GM18508 (cell line): ENCODE data around the gene TOPBP1.
"Not testable (repeated sequence)": the region's sequence is repeated elsewhere in the genome, so short reads cannot be mapped to it uniquely, and the experiment has no call there.

Experiments used
- ATAC-seq: cut with Tn5 transposase; IDR thresholded peaks from one replicate; pipeline ENCODE4 v1.9.1; 2021; ENCODE audit warnings: moderate number of reproducible peaks; ENCODE audit not compliant: insufficient read depth, unreplicated experiment

Gene TOPBP1

DNA sequence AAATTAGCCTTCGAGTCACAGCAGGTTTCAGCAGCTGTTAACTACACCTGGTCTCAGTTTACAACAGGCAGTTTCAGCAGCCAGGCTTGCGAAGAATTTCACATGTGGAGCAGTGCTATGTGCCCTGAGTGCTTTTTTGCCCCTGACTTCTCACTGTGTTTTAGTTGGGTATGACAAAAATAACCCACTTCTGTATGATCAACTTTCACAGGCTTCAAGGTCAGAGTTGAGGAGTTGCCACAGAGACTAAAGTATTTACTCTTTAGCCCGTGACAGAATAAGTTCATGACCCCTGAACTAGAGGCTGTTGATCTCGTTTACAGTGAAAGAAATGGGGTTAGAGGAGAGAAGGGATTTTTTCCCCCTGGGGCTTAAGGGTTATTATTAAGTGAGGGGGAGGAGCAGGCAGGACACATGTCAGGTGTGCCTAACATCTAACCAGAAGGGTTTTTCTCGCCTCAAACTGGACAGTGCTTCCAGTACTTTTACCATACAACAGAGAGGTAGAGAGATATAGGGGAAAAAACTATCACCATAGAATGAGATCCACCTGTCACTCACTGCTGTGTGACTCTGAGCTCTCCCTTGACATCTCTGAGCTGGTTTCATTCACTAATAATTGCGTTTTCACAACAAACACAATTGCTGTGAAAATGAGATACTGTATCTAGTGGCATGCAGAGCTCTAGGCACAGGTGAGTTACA, 14.0 kb upstream of the TOPBP1 start:
- no peak for ATAC-seq

DNA sequence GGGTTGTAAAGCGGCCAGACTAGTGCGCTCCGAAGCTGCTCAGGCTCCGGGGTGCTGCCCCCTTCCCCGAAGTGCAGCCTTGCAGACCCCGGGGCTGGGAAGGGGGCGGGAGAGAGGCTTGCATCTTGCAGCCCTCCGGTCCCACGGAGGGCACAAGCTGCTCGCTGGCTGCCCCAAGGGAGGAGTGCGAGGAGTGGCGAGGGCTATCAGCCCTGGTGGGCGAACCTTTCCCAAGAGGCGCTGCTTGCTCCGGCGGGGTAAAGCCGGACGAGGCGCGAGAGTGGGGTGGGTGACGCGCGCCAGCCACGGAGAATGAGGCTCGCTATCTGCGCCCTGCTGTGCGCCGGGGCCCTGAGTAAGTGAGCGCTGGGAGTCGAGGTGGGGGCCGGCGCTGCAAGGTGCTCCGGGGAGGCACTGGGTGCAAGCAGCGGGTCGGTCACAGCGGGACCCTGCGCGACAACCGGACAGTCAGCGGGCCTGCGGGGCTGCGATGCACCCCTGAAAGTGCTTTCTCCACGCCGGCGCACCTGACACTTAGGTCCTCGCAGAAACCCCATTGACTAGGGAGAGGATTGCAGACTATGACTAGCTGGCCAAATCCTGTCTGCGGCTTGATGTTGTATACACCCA, 12.7 kb upstream of the TOPBP1 start:
- no peak for ATAC-seq

DNA sequence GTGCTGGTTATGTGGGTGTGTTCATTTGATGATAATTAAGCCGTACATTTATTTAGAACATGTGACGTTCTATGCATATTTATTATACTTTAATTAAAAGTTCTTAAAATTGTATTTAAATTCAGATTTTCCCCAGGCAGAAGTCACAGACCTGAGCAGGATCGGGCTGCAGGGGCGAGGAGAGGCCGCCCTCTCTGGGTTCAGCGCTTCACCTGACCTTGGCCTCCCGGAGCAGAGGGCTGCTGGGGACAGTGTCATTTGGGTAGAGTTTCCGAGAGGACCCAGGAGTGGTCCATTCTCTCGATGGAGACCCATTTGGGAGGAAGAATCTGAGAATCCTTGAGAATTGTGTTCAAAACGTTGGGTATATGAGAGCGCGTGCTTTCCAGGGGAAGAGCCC, 12.0 kb upstream of the TOPBP1 start:
- no peak for ATAC-seq

DNA sequence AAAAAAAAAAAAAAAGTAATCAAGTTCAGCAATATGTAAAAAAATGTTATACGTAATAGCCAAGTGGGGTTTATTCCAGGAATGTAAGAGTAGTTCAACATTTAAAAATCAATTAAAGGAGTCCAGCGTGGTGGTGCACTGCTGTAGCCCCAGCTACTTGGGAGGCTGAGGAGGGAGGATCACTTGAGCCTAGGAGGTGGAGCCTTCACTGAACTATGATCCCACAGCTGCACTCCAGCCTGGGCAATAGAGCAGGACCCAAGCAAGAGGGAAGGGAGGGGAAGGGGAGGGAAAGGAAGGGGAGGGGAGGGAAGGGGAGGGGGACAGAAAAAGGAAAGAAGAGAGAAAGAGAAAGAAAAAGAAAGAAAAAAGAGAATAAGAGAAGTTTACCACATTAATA, 10.7 kb upstream of the TOPBP1 start:
- no peak for ATAC-seq

DNA sequence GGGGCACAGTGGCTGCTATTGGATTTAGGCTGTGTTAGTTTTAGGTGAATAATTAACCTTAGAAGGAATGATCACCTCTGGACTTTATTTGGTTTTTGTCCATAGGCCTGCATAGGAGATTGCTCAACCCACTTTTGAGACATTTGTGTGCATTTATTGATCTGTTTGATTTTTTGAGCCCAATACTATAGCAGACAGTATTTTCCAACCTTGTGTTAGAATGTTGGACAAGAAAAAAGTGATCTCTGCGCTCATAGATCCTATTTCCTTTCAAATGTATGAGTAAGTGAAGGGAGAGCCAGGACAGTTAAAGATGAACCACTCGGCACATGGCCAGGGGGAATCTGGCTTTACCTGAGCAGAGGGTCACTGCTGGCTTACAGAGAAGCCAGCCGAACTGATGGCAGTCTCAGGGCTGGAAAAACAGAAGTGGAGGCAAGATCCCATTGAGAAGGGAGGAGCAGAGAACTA, 8.8 kb upstream of the TOPBP1 start:
- no peak for ATAC-seq

DNA sequence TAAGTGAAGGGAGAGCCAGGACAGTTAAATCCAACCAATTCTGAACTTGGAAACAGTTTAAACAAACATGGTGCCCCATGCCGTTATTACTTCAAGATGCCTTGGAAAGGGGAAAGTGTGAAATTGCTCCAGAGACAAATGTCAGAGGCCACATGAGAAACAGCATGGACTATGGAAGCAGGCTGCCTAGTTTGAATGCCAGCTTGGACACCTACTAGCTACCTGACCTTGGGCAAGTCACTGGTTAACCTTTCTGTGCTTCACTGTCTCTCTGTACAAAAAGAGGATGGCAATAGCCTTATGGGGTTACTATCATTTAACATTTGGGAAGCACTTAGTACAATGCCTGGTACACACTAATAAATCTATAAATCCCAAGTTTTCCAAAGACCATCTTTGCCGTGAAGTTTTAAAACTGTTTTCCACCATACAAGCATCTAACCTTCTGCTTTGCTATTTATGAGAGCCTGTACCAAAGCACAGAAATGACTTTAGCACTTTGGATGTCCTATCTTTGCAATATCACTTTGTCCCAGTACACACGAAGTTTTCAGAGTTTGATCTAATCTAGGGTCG, 8.3 kb upstream of the TOPBP1 start:
- no peak for ATAC-seq

DNA sequence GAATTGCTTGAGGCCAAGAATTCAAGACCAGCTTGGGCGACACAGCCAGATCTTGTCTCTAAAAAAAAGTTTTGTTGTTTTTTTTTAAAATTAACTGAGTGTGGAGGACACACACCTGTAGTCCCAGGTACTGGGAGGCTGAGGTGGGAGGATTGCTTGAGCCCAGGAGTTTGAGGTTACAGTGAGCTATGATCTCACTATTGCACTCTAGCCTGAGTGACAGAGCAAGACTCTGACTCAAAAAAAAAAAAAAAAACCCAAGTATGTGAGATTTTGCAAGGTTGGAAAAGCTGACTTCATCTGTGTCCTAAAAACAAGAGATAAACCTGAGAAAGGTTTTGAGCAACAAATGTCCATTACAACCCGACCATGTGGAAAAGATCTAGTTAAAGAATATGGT, 5.4 kb upstream of the TOPBP1 start:
- no peak for ATAC-seq

DNA sequence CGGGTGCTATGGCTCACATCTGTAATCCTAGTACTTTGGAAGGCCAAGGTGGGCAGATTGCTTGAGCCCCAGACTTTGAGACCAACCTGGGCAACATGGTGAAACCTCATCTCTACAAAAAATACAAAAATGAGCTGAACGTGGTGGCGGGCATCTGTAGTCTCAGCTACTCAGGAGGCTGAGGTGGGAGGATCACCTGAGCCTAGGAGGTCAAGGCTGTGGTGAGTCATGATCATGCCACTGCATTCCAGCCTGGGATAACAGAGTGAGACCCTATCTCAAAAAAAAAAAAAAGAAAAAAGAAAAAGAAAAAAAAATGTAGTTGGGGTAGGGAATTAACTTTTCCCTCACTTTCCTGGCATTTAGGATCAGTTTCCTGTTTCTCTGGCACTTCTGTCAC, 3.4 kb upstream of the TOPBP1 start:
- not testable (repeated sequence) for ATAC-seq

DNA sequence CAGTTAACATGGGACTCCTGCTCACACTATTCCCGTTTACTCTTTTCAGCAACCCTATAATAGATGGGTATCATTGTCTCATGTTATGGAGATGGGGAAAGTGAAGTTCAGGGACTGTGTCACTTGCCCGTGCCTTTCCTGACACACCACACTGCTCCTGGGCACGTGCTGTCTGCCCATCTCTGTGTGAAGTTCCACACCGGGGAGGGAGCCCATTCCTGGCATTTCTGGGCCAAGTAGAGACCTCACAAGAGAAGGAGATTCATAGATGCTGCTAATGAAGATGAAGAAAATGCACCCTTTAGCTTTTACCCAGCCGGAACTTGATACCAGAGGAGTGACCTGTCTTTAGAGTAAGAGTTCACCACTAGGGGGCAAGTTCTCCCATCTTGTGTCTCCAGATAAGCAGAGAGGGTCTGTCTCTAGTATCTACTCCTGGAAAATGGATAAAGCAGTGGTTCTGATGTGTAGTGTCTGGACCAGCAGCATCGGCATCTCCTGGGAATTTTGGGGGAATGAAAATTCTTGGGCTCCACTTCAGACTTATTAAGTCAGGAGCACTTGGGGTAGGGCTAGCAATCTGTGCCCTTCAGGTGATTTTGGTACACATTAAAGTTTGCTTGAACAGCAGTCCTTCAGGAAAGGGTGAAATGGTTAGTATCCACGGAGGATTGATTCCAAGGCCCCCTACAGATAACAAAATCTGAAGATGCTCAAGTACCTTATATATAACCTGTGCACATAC, 2.0 kb upstream of the TOPBP1 start:
- ATAC-seq: peak; percentile 58

DNA sequence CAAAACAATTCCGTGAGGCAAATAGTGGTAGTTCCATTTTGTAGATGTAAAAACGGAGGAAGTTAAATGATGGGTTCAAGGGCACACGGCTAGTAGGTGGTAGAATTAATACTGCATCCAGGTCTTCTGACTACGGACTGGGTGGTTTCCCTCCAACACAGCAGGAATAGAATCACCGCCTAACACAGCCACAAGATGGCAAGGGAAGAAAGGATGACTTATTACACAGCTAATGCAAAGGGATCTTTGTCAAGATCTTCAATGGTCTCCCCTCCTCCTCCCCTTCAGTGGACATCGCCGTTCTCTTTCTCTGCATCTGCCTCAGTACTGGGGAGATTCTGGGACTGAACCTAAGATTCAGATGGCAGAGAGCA, 524 bp upstream of the TOPBP1 start:
- ATAC-seq: peak; percentile 35

DNA sequence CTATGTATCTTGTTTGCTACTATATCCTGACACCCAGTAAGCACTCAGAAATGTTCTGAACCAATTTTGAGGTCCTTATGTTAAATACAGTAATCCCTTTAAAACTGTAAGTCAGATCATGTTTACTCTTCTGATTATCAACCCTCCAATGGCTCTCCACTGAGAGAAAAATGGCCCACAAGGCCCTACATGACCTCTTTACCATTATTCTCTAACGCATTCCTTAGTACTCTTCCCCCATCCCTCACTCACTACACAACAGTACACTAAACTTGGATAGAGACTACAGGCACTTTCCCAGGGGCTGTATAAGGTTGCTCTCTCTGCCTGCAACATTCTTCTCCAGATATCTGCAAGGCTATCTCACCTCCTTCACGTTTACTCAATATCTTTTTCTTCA, 1.9 kb downstream of the TOPBP1 start:
- no peak for ATAC-seq

DNA sequence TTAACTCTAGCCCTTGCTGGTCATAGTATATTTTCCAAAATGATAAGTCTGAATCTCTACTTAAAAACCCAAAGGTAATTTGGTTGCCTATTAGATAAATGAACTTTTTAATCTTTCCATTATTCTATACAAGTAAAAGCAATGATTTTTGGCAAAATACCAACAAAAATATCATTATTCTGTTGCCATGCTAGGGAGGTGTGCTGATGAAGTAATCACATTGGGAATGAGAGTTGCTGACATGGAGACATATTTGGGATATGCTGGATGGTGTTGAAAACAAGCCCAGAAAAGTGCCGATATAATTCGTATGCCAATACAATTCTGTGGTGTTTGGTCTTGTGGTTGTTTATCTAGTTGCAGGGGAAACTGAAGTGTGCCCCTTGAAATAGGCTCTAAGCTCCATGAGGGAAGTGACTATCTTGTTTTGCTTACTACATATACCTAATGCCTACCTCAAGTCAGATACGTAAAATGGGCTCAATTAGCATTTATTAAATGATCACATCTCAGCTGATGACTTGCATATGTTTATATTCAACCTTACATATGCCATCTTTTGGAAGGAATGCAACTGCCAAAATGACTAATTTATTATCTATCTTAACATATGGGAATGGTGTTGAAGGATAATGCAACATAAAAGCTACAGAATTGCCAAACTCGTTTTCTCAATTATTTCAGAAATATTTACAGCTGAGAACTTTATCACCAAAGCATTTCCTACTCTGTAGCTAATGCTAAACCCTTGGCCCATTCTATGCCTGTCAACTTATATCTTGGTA, 5.8 kb downstream of the TOPBP1 start:
- ATAC-seq: no peak

DNA sequence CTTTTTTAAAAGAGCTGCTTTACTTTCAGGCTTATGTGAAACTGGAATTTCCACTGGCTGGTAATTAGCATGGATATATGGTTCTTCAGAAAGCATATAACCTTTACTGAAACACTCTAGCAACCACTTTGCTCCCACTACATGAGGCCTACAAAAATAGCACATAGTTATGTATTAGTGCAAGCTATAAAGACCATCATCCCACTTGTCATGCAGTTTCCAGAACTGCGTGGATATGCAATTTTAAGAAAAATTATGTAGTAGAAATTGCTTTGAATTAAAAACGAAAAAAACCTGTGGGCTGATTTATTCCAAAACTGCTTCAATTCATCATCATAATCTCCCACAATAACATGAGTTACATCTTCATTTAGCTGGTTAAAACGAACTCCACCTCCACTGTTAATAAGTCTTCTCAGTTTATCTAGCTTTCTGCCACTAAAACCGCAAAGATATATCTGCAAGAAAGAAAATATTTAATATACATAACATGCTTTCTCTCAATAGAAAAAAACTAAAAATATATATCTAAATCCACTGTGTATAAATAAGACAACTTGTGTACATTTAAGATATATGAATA, 12.2 kb downstream of the TOPBP1 start:
- ATAC-seq: no peak

DNA sequence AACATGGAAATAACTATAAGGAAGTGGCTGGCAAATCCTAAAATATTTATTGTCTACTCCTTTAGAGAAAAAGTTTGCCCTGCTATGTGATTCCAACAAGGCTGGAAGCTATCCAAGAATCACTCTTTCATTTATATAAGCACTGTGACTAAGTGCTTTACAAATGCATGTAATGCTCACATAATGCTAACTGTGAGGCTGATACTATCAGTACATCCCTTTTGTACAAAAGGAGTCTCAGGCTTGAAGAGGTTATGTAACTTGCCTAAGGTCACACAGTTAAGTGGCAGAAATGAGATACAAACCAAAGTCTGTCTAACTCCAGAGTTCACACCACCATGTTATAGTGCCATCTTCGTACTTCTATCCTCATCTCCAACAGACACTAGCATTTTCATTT, 17.0 kb downstream of the TOPBP1 start:
- ATAC-seq: no peak

DNA sequence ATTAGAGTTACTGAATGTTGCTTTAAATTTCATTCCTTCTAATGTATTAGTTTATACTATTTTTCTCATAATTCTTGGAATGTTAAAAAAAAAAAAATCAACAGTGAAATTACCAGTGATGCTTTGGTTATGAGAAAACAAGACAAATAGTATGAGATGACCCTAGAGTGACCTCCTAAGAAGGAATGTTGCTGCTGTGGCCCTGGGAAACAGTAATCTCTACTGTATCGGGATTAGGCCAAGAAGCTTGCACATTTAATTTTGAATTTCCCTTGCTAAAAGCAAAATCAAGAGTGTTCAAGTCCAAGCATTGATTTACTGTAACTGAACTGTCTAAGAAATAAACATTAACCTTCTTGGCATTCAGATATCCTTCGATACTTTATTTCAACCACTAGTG, 18.1 kb downstream of the TOPBP1 start:
- ATAC-seq: no peak

DNA sequence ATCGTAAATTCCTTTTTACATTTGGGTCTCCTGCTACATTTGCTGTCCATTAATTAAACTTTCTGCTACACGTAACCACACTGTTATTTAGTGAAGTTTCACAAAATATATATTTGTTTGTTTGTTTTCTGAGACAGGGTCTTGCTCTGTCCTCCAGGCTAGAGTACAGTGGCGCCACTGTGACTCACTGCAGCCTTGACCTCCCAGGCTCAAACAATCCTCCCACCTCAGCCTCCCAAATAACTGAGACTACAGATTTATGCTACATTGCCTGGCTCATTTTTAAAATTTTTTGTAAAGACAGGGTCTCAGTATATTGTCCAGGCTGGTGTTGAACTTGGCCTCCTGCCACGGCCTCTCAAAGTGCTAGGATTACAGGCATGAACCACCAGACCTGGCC, 20.5 kb downstream of the TOPBP1 start:
- no peak for ATAC-seq

DNA sequence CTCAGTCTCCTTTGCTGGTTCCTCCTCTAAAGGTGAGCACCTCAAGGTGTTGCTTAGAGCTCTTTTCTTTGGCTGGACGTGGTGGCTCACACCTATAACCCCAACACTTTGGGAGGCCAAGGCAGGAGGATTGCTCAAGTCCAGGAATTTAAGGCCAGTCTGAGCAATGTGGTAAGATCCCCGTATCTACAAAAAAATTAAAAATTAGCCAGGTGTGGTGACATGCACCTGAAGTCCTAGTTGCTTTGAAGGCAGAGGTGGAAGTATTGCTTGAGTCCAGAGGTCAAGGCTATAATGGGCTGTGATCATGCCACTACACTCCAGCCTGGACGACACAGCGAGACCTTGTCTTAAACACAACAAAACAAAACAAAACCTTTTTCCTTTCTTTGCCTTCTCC, 28.3 kb downstream of the TOPBP1 start:
- ATAC-seq: no peak

DNA sequence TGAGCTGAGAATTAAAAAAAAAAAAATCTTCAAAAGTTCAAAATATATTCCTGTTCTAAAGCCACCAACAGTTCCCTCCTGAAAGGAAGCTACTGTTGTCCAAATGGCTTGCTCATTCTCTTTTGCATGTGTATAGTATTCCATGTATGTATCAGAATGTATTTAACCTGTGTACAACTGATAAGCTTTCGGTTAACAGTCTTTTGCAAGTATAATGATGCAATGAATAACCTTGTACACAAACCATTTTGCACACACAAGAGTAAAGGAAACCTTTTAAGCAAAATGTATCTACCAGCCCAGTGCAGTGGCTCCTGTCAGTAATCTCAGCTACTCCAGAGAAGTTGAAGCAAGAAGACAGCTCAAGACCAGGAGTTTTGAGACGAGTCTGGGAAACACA, 32.6 kb downstream of the TOPBP1 start:
- ATAC-seq: no peak

DNA sequence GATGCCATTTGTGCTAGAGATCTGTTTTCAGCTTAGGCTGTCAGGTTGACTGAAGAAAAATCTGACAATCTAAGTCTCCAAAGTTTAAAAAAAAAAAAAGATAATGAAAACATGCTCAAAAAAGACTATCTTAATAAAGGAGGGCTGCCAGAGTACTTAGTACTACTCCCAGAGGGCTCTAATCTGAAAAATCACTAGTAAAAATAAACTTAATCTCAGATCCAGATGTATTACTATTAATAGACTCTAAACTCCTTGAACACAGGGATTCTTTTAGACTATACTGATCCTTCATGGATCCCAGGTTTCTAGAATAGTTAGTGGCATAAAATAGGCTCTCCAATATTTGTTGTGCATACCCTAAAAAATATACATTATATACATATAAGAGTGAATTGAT, 34.0 kb downstream of the TOPBP1 start:
- no peak for ATAC-seq
